OCI-LY3 (cell line): ENCODE data around the gene MYL3.

Experiments
- EZH2phosphoT487 ChIP-seq: fragments of 200-600 bp; shearing (Covaris generic); IDR thresholded peaks from 2 replicates; pipeline ENCODE4 v1.6.1; 2018; ENCODE audit warnings: antibody characterized with exemption, mixed run types, low read depth
- TF ChIP-seq, protein P1 (sequence below): fragments of 200-600, 300-600 bp; sonication (generic); IDR thresholded peaks from 2 replicates; pipeline ENCODE4 v1.5.1; 2014; ENCODE audit warnings: antibody characterized with exemption, low read length, low read depth

GRCh38 chr3:46895204-46895660 is 32.0 kb upstream of the MYL3 start:
- TF ChIP-seq, protein P1, sequence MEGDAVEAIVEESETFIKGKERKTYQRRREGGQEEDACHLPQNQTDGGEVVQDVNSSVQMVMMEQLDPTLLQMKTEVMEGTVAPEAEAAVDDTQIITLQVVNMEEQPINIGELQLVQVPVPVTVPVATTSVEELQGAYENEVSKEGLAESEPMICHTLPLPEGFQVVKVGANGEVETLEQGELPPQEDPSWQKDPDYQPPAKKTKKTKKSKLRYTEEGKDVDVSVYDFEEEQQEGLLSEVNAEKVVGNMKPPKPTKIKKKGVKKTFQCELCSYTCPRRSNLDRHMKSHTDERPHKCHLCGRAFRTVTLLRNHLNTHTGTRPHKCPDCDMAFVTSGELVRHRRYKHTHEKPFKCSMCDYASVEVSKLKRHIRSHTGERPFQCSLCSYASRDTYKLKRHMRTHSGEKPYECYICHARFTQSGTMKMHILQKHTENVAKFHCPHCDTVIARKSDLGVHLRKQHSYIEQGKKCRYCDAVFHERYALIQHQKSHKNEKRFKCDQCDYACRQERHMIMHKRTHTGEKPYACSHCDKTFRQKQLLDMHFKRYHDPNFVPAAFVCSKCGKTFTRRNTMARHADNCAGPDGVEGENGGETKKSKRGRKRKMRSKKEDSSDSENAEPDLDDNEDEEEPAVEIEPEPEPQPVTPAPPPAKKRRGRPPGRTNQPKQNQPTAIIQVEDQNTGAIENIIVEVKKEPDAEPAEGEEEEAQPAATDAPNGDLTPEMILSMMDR, result peak; percentile 96
- no peak for TF ChIP-seq EZH2phosphoT487
